Measurements from ENCODE around the gene PEX12.
"Not testable (repeated sequence)": the region's sequence is repeated elsewhere in the genome, so short reads cannot be mapped to it uniquely, and the experiment has no call there.

Gene PEX12

DNA sequence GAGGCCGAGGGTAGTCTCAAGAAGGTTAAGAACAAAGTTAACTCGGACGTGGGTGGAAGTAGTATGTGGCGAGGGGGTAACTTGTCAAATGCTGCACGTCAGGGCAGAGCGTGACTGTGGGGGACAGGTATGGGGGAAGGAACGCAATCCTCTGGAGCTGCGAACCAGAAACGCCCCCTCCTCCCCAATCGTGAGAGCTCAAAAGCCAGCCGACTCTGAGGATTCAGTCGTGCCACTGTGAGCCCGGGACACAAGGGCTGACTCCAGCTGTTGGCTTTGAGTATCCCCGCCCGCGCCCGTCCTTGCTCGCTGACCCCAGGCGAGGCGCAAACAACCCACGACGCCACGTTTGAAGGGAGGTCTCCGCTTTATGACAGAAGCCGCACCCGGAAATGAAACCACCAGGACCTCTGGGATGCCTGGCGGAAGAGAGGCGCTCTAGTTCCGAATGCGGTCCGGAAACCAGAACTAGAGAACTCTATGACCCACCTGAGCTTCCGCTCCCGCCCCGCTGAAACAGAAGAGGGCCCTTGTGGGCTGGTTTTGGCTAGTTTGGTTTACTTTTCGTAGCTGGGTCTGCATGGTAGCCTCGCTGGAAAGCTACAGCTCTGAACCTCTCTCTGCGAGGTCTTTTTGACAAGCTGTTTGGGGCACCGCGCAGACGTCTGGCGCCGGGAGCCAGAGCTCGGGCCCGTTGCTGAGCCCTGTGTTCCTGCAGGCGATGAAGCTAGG, at the start of gene PEX12:
PEX12 (minus strand) TSS at position 375 of the 732 bp plus-strand sequence. CDS start 550 bp downstream, outside the sequence.
- DNase-seq (ENCODE audit: low spot score) = peak; percentile 91

DNA sequence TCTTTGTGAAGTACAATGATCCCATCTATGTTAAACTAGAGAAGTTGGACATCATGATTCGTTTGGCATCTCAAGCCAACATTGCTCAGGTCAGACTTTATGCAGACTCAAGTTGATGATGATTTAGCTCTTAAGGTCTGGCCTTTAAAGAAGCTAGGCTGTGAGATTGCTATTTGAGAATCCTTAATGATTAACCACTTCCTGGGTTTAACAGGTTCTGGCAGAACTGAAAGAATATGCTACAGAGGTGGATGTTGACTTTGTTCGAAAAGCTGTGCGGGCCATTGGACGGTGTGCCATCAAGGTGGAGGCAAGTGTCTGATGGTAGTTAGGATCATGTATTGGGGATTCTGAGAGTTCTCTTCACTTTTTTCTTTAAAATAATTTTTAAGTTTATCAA, 49.0 kb upstream of the PEX12 start:
- no peak for DNase-seq (ENCODE audit: low spot score)

DNA sequence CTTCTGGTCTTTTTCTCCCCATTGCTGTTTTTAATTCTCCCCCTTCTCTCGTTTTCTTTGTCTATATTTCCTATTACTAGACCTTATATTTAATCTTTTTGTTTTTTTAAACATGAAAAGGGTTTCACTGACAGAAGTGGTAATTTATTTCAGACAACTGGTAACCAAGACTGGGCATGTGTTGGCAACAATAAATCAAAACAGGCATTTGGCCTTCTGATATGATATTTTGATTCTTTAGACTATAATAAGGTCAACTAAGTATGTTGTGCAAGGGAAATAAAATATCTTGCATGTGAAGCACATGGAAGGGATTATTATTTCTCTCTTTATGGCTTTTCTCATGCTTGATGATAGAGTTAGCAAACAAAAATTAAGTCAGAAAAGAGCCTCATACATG, 43.4 kb upstream of the PEX12 start:
- no peak for DNase-seq (ENCODE audit: low spot score)

DNA sequence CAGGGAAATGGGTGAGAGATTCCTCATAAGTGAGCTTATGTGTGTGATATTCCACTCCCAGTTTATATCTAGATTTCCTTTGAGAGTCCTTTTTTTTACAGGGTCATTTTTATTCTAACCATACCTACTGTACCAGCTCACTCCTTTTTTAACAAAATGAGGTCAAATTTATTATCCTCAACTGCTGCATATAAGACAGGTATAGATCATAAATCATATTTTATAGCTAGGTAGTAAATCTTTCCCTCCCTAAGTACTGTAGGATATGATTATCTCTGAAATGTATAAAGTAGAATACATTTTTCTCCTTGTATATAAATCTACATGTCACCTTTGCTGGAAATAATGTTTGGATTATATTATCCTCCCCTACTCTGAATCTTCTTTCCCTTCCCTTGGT, 40.3 kb upstream of the PEX12 start:
- DNase-seq (ENCODE audit: low spot score) = no peak

GRCh38 chr17:35617505-35617904, 39.1 kb upstream of the PEX12 start:
- DNase-seq (ENCODE audit: low spot score) = no peak

DNA sequence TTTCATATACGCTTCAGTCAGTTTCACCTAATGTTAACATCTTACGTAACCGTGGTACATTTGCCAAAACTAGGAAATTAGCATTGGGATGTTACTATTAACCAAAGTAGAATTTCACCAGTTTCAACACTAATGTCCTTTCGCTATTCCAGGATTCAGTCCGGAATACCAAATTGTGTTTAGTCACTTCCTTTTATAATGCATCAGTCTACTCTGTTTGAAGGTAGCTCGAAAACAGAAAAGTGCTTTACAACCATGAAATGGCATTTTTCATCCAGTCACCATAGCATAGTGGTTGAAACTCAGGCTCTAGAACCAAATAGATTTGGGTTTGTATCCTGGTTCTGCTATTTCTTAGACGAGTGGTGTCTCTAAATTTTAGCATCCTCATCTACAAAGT, 38.2 kb upstream of the PEX12 start:
- DNase-seq (ENCODE audit: low spot score) = no peak

DNA sequence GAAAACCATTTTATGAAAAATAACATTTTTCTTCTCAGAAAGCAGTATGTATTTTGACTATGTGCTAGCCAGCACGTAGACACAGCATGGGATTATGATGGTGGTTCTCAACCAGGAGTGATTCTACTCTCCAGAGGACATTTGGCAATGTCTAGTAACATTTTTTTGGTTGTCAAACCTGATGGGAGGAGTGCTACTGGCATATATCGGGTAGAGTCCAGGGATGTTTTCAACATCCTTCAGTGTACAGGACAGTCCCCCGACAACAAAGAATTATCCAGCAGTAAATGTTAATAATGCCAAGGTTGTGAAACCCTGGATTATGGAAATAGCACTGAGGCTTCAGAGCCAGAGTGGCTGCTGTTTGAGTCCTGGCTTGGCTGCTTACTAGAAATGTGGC, 36.4 kb upstream of the PEX12 start:
- DNase-seq (ENCODE audit: low spot score) = no peak

GRCh38 chr17:35612924-35613521, 34.7 kb upstream of the PEX12 start:
- DNase-seq (ENCODE audit: low spot score) = no peak

GRCh38 chr17:35610746-35611145, 32.4 kb upstream of the PEX12 start:
- not testable (repeated sequence) for DNase-seq (ENCODE audit: low spot score)

DNA sequence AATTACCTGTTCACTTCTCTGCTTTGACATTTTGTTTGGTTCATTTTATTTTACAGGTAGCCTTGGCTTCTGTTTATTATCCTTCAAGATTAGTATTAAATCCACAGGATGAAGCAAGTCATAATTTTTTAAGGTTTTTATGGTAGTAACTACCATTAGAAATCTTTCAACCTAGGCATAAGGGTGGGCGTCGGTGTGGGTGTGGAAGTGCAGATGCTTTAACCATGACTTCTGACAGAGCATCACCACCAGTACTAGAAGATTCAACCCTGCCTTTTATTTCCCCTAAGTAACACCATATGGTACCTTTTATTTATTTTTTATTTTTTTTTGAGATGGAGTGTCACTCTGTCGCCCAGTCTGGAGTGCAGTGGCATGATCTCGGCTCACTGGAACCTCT, 31.5 kb upstream of the PEX12 start:
- no peak for DNase-seq (ENCODE audit: low spot score)

GRCh38 chr17:35607239-35607847, 29.0 kb upstream of the PEX12 start:
- DNase-seq (ENCODE audit: low spot score) = no peak

- DNase-seq (ENCODE audit: low spot score) = no peak
These were observed 27.3 kb upstream of the PEX12 start for GRCh38 chr17:35605678-35606077.

- no peak for DNase-seq (ENCODE audit: low spot score)
These were observed 25.3 kb upstream of the PEX12 start for GRCh38 chr17:35603674-35604073.

GRCh38 chr17:35597604-35598003, 19.2 kb upstream of the PEX12 start:
- no peak for DNase-seq (ENCODE audit: low spot score)

GRCh38 chr17:35596530-35597233, 18.3 kb upstream of the PEX12 start:
- no peak for DNase-seq (ENCODE audit: low spot score)

DNA sequence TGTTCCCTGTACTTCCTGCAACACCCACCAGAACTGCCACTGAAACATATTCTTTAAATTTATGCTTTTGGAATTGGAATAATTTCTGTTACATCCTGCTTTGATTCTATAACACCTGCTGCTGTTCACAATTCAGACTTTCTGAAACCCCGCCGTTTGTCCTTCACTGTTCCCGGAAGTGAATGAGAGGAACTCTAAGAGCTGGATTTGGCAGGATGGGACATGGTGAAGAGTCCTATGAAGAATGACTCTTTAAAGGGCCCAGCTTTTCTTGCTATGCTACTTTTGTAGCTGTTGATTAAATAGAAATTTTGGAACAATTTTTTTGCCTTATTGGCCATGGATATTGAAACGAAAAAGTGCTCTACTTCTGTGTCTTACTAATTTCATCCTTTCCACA, 17.7 kb upstream of the PEX12 start:
- no peak for DNase-seq (ENCODE audit: low spot score)

DNA sequence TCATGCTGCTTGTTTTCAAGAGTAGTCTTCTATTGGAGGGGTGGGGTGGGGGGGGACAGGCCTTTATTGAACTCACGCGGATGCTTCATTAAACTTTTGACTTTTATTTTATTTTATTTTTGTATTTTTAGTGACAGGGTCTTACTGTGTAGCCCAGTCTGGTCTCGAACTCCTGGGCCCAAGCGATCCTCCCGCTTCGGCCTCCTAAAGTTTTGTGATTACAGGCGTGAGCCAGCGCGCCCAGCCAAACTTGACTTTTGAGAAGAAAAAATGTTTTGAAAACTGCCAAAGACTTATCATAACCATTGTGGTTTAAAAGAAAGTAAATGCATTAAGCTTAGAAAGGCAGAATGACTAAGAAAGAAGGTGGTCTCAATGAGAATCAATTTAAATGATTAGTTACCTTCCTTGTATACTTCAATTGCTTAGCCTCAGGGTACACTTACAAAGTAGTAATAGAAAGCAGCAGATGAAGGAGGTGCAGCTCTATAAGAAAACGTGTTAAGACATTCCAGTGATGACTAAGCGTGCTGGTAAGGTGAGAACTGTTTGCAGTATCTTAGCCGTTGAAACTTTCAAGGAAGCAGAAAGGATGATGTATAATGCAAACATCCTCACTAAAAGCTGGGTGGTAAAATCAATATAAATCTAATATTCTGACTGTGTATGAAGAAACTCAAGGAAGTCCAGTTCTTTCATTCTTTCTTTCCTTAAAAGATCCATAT, 10.0 kb upstream of the PEX12 start:
- DNase-seq (ENCODE audit: low spot score) = no peak

DNA sequence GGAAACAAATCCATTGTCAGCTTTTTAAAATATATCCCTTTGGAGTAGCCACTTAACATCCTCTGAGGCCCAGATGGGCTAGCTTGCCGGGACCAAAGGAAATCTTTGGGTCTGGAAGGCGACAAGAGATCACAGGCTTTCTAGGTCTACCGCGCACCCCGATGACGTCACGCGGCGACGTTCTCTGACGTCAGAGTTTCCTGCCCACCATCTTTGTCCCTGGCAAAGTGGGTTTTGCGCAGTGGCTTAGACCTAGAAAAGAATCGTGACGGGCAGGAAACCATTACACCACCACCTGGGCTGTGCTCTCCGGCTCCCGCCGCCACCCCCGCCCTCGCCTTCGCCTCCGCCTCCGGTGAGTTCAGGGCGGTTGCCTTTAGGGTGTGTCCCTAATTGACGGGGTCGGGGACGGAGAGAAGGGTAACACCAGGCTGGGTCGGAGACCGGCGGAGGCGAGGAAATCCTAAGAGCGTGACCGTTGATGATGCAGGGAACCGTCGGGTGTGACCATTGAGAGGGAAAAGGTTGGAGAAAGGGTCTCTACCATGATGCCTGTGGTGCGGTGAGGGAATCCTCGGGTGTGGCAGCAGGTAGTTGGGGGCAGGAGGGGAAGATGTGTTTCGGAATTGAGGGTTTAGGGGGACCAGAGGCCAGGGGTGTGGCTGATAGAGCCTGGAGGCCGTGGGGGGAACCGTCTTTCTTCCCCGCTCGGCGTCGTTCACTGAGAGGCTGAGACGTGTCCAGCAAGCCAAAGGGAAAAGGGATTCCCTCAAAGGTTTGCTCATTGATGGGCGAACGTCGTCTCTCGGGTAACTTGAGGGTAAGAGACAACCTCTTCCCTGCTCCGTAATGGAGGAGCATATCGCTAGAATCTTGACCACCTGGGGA, 8.9 kb upstream of the PEX12 start, which contains the start of gene AP2B1:
AP2B1 (plus strand) TSS at position 249 of the 888 bp plus-strand sequence. CDS start 6,709 bp downstream, outside the sequence.
- DNase-seq (ENCODE audit: low spot score) = peak; percentile 99

- no peak for DNase-seq (ENCODE audit: low spot score)
These were observed 8.2 kb upstream of the PEX12 start for GRCh38 chr17:35586569-35587073.

GRCh38 chr17:35584061-35584460, 5.7 kb upstream of the PEX12 start:
- DNase-seq (ENCODE audit: low spot score) = no peak

All from left forelimb (tissue), 1 donor.